SK-N-SH treated with all-trans-retinoic acid at 6 μM for 48 hours (cell line): ENCODE results near the gene C4BPB.

Source experiments
- ATAC-seq: fragments of 200-7000 bp; cut with Tn5 transposase; 3 replicates; pipeline ENCODE4 v1.9.1; 2020; ENCODE audit warnings: mild to moderate bottlenecking, moderate library complexity
- ARNTL ChIP-seq: fragments of 450-650 bp; formaldehyde crosslinking; IDR thresholded peaks from 2 replicates; pipeline ENCODE4 v1.5.0; 2020; ENCODE audit warnings: low read depth, mild to moderate bottlenecking, moderate library complexity, borderline replicate concordance
- BACH2 ChIP-seq: fragments of 250-450 bp; sonication (Bioruptor Pico); IDR thresholded peaks from 2 replicates; pipeline ENCODE4 v1.9.0; 2021; ENCODE audit warnings: mild to moderate bottlenecking, borderline replicate concordance
- CREB5 ChIP-seq: fragments of 250-450 bp; sonication (Bioruptor Pico); IDR thresholded peaks from 2 replicates; pipeline ENCODE4 v1.5.1; 2020; ENCODE audit warnings: low read depth, mild to moderate bottlenecking, moderate library complexity
- CSRNP3 ChIP-seq: fragments of 250-450 bp; sonication (Bioruptor Pico); IDR thresholded peaks from 2 replicates; pipeline ENCODE4 v1.5.1; 2021; ENCODE audit warnings: mild to moderate bottlenecking, moderate library complexity
- ESRRG ChIP-seq: fragments of 250-450 bp; sonication (Bioruptor Pico); IDR thresholded peaks from 2 replicates; pipeline ENCODE4 v1.6.1; 2021; ENCODE audit warnings: mild to moderate bottlenecking
- GLIS3 ChIP-seq: fragments of 250-450 bp; sonication (Bioruptor Pico); IDR thresholded peaks from 2 replicates; pipeline ENCODE4 v1.5.0; 2020; ENCODE audit warnings: mild to moderate bottlenecking, moderate library complexity
- ISL1 ChIP-seq: fragments of 250-450 bp; sonication (Bioruptor Pico); IDR thresholded peaks from 2 replicates; pipeline ENCODE4 v2.1.2; 2022; ENCODE audit warnings: mild to moderate bottlenecking, moderate library complexity
- OSR1 ChIP-seq: fragments of 250-450 bp; sonication (Bioruptor Pico); IDR thresholded peaks from 2 replicates; pipeline ENCODE4 v1.8.0; 2022; ENCODE audit warnings: moderate library complexity, mild to moderate bottlenecking, inconsistent platforms
- PATZ1 ChIP-seq: fragments of 250-450 bp; sonication (Bioruptor Pico); IDR thresholded peaks from 2 replicates; pipeline ENCODE4 v1.8.0; 2020; ENCODE audit warnings: mild to moderate bottlenecking, moderate library complexity, borderline replicate concordance
- POU6F1 ChIP-seq: fragments of 250-450 bp; sonication (Bioruptor Pico); IDR thresholded peaks from 2 replicates; pipeline ENCODE4 v1.8.0; 2021; ENCODE audit warnings: low read depth, mild to moderate bottlenecking, moderate library complexity, borderline replicate concordance
- PPARA ChIP-seq: fragments of 250-450 bp; sonication (Bioruptor Pico); IDR thresholded peaks from 2 replicates; pipeline ENCODE4 v1.5.0; 2020; ENCODE audit warnings: mild to moderate bottlenecking, borderline replicate concordance
- TOX ChIP-seq: fragments of 250-450 bp; sonication (Bioruptor Pico); IDR thresholded peaks from 2 replicates; pipeline ENCODE4 v1.8.0; 2021; ENCODE audit warnings: mild to moderate bottlenecking, moderate library complexity, borderline replicate concordance
- TSHZ2 ChIP-seq: fragments of 250-450 bp; sonication (Bioruptor Pico); IDR thresholded peaks from 2 replicates; pipeline ENCODE4 v1.5.0; 2020; ENCODE audit warnings: mild to moderate bottlenecking, moderate library complexity
- ZFP3 ChIP-seq: fragments of 250-450 bp; sonication (Bioruptor Pico); IDR thresholded peaks from 2 replicates; pipeline ENCODE4 v1.5.0; 2020; ENCODE audit warnings: mild to moderate bottlenecking, moderate library complexity
- ZFP30 ChIP-seq: fragments of 450-650 bp; formaldehyde crosslinking; IDR thresholded peaks from 2 replicates; pipeline ENCODE4 v1.5.0; 2022; ENCODE audit warnings: mild to moderate bottlenecking, moderate library complexity
- ZNF565 ChIP-seq: fragments of 450-650 bp; formaldehyde crosslinking; conservative IDR thresholded peaks from 2 replicates; pipeline ENCODE4 v1.5.0; 2020; ENCODE audit warnings: low read depth, mild to moderate bottlenecking, moderate library complexity
- ZNF8 ChIP-seq: fragments of 450-650 bp; formaldehyde crosslinking; IDR thresholded peaks from 2 replicates; pipeline ENCODE4 v1.5.0; 2020; ENCODE audit warnings: mild to moderate bottlenecking, moderate library complexity

C4BPB gene

GRCh38 chr1:207091200-207091908, 2.7 kb downstream of the C4BPB start:
- TF ChIP-seq ISL1 (no peak), CSRNP3 (CRISPR knock-in tag) (no peak), POU6F1 (CRISPR knock-in tag) (no peak), ZFP3 (no peak), ZNF565 (CRISPR knock-in tag) (no peak), BACH2 (CRISPR knock-in tag) (no peak), ESRRG (no peak), TSHZ2 (CRISPR knock-in tag) (no peak), OSR1 (CRISPR knock-in tag) (no peak), GLIS3 (CRISPR knock-in tag) (no peak), CREB5 (no peak), ZFP30 (CRISPR knock-in tag) (no peak), TOX (no peak), PATZ1 (no peak), ARNTL (no peak), PPARA (CRISPR knock-in tag) (no peak)
- TF ChIP-seq, all 23 proteins: peak for 0
- no peak for ATAC-seq

- ATAC-seq: no peak
Observed at GRCh38 chr1:207093944-207094343, 5.3 kb downstream of the C4BPB start.

More at GRCh38 chr1:207093944-207094343, 5.3 kb downstream of the C4BPB start:
- TF ChIP-seq OSR1 (CRISPR knock-in tag) (no peak), ARNTL (no peak), PATZ1 (no peak), ISL1 (no peak), ZNF8 (no peak), CSRNP3 (CRISPR knock-in tag) (no peak), ZFP3 (no peak), ZNF565 (CRISPR knock-in tag) (no peak), ESRRG (no peak), CREB5 (no peak), BACH2 (CRISPR knock-in tag) (no peak), TOX (no peak)
